Thoracic aorta (tissue), 2 donors: ENCODE results near the gene PRR15L. TPM values are rescaled to one million over a fixed set of nuclear protein-coding genes. Genes with fewer than 3 reads are reported as not detected.

ENCODE experiments used
- ATAC-seq: fragments of 150-250 bp; one replicate; pipeline ENCODE4 v1.8.0; 2017; ENCODE audit warnings: low read depth; ENCODE audit not compliant: insufficient number of reproducible peaks, low FRiP score
- DNase-seq: peaks from one replicate; pipeline ENCODE4 v3.0.0-alpha.2; 2020; ENCODE audit warnings: low spot score
- H3K27ac ChIP-seq, 2 donors: fragments of 200-600 bp; sonication (generic); 1 replicate in 1 of 2; 2 replicates in 1 of 2; pipeline ENCODE4 v1.5.1; 2016; ENCODE audit warnings: mild to moderate bottlenecking in 2 of 2, moderate library complexity in 2 of 2
- H3K27me3 ChIP-seq: fragments of 200-600 bp; sonication (generic); replicated peaks from 2 replicates; pipeline ENCODE4 v1.6.0; 2016; ENCODE audit warnings: mild to moderate bottlenecking; ENCODE audit not compliant: insufficient read depth
- H3K36me3 ChIP-seq: fragments of 200-600 bp; sonication (generic); one replicate; pipeline ENCODE4 v1.5.1; 2016
- H3K4me1 ChIP-seq, 2 donors: fragments of 200-600 bp; sonication (generic); 1 replicate in 1 of 2; 2 replicates in 1 of 2; pipeline versions ENCODE4 v1.5.1 to v1.6.0; 2016; ENCODE audit warnings: low read depth in 2 of 2, mild to moderate bottlenecking in 1 of 2; ENCODE audit not compliant: control insufficient read depth in 1 of 2
- H3K4me3 ChIP-seq: fragments of 200-600 bp; sonication (generic); 2 replicates; pipeline ENCODE4 v1.5.1; 2016; ENCODE audit warnings: mild to moderate bottlenecking
- H3K9me3 ChIP-seq: fragments of 200-600 bp; sonication (generic); 2 replicates; pipeline ENCODE4 v1.5.1; 2016
- CTCF ChIP-seq: fragments of 200-600 bp; sonication (generic); IDR thresholded peaks from one replicate; pipeline ENCODE4 v1.5.1; 2019; ENCODE audit warnings: antibody characterized with exemption
- total RNA-seq, 2 donors: library from RNA; depleted of rRNA; stranded (reverse); fragments of >200 nt; gene quantifications; one replicate each; pipeline versions ENCODE4 v1.1.0 to v1.2.3, GENCODE V29; 2016

The PRR15L gene
- total RNA-seq: 1 to 10 TPM in 1 of 2 donors, not detected in 1; 1.4 TPM

GRCh38 chr17:47957591-47958490, at the start of gene PRR15L:
TSS of gene PRR15L (minus strand) at chr17:47957883. CDS start at chr17:47953234, 4,649 bp downstream.
- H3K36me3 ChIP-seq: no peaks in the 10 kb centered on the region
- H3K27ac ChIP-seq: no peak within 1 kb of the TSS
- H3K4me3 ChIP-seq: no peak within 1 kb of the TSS
- DNase-seq: no peak
- peaks cover 0 to 10% of the 10 kb centered on the region in 2 donors for H3K4me1 ChIP-seq
- no peak for ATAC-seq
- TF ChIP-seq CTCF: no peak
- H3K9me3 ChIP-seq: no peaks in the 10 kb centered on the region
- H3K27me3 ChIP-seq: no peaks in the 10 kb centered on the region

GRCh38 chr17:48006936-48007709, 49.4 kb upstream of the PRR15L start:
- no peak for DNase-seq
- no peaks in the 10 kb centered on the region for H3K36me3 ChIP-seq
- H3K4me3 ChIP-seq: no peak overlapping the region
- no peak for ATAC-seq
- no peaks in the 10 kb centered on the region for H3K9me3 ChIP-seq
- H3K4me1 ChIP-seq: peaks cover 7 to 10% of the 10 kb centered on the region in 2 donors
- no peaks in the 10 kb centered on the region for H3K27me3 ChIP-seq
- no peak overlapping the region for H3K27ac ChIP-seq
- no peak for TF ChIP-seq CTCF

- DNase-seq: no peak
- Histone ChIP-seq H3K36me3 (no peaks in the 10 kb centered on the region), H3K4me1 (peaks cover 0 to 8% of the 10 kb centered on the region in 2 donors)
Measured at GRCh38 chr17:48004983-48005382, 47.3 kb upstream of the PRR15L start.

GRCh38 chr17:48003417-48004151, 45.9 kb upstream of the PRR15L start:
- Histone ChIP-seq H3K27ac (no peak overlapping the region), H3K27me3 (no peaks in the 10 kb centered on the region), H3K36me3 (no peaks in the 10 kb centered on the region), H3K4me3 (no peak overlapping the region), H3K9me3 (no peaks in the 10 kb centered on the region), H3K4me1 (peaks cover 0 to 8% of the 10 kb centered on the region in 2 donors)
- ATAC-seq (no peak), DNase-seq (no peak)
- TF ChIP-seq CTCF: no peak

More at GRCh38 chr17:48004983-48005382, 47.3 kb upstream of the PRR15L start:
- Histone ChIP-seq H3K27ac (no peak overlapping the region), H3K27me3 (no peaks in the 10 kb centered on the region), H3K9me3 (no peaks in the 10 kb centered on the region), H3K4me3 (no peak overlapping the region)
- no peak for TF ChIP-seq CTCF
- ATAC-seq: no peak
